GM04503 (cell line): ENCODE results near the gene SLC49A3.
A peak's percentile ranks its signal among the peaks of the same experiment; 100 is the strongest.
"Not testable (repeated sequence)": the region's sequence is repeated elsewhere in the genome, so short reads cannot be mapped to it uniquely, and the experiment has no call there.

Source experiments
- DNase-seq: peaks from one replicate; pipeline ENCODE4 v3.0.0-alpha.2; 2012; ENCODE audit warnings: low read depth

SLC49A3 gene

DNA sequence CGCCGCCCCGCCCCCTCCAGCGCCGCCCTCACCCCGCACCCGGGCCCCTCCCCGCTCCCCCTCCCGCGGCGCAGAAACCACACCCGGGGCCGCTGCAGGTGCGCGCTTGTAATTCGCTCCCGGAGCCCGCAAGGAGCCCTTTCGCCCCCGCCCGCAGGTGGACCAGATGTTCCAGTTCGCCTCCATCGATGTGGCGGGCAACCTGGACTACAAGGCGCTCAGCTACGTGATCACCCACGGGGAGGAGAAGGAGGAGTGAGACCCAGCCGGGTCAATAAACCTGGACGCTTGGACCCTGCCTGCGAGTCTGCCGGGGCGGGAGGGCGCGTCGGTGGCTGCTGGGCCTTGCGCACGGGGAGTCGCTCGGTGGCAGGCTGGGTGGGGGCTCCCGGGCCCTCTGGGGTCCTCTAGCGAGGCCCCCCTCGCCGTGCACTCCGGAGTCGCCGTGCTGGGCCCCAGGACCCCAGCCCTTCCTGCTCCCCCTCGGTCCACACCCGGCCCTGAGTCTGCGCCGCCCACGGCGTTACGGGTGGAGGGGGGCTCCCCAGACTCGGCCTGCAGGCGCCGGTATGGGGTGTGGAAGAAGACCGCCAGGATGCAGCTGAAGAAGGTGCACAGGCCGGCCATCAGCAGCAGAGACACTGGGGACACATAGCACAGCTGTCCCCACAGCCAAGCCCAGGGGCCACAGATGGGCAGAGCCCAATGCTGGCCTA, 7.1 kb downstream of the SLC49A3 start:
- DNase-seq = no peak

DNA sequence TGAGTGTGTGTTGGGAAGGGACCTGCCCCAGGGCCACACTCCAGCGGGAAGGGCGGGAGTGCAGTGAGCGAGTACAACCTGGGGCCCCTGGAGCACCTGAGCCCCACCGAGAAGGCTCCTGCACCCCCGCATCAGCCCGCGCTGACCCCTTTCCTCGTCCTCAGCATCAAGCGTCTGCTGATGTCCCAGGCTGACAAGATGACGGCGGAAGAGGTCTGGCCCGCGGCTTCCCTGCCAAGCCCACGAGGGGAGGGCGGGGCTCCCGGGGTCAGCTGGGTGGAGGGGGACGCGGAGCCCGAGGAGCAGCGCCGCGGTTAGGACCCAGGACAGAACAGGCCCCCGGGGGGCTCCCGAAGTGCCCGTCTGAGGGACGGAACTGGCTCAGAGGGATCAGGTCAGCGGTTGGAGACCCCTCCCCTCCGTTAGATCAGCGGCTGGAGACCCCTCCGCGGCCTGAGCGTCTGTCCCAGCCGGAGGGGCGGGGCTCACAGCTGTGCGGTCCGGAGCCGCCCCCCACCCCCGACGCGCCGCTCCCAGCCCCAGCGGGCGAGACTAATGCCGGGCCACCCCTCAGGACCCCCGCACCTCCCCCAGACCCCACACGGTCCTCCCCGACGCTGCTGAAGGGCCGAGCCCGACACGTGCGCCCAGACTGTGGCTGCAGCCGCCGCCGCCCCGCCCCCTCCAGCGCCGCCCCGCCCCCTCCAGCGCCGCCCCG, 7.9 kb downstream of the SLC49A3 start:
- no peak for DNase-seq

- DNase-seq = no peak
Observed at GRCh38 chr4:680551-680927, 8.4 kb downstream of the SLC49A3 start.

DNA sequence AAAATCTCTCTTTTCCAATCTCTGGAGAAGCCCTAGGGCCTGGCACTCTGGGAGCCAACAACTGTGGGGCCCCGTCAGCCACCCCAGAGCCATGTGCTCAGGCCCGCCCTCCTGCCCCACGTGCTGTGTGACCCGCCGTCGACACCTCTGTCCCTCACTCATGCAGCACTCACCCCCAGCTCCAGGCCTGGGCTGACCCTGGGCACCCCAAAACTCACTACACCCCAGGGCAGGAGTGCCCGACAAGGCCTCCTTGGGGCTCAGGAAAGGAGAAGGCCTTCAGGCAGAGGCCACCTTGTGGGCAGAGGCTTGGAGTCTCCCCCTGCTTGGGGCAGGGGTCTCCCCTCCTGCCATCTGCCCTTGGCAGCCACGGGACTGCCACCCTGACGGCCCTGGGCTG, 8.9 kb downstream of the SLC49A3 start:
- no peak for DNase-seq

- DNase-seq = no peak
Observed at GRCh38 chr4:679629-680028, 9.3 kb downstream of the SLC49A3 start.

GRCh38 chr4:679104-679481, 9.9 kb downstream of the SLC49A3 start:
- DNase-seq = no peak

- DNase-seq = no peak
Observed at GRCh38 chr4:678331-679103, 10.4 kb downstream of the SLC49A3 start.

DNA sequence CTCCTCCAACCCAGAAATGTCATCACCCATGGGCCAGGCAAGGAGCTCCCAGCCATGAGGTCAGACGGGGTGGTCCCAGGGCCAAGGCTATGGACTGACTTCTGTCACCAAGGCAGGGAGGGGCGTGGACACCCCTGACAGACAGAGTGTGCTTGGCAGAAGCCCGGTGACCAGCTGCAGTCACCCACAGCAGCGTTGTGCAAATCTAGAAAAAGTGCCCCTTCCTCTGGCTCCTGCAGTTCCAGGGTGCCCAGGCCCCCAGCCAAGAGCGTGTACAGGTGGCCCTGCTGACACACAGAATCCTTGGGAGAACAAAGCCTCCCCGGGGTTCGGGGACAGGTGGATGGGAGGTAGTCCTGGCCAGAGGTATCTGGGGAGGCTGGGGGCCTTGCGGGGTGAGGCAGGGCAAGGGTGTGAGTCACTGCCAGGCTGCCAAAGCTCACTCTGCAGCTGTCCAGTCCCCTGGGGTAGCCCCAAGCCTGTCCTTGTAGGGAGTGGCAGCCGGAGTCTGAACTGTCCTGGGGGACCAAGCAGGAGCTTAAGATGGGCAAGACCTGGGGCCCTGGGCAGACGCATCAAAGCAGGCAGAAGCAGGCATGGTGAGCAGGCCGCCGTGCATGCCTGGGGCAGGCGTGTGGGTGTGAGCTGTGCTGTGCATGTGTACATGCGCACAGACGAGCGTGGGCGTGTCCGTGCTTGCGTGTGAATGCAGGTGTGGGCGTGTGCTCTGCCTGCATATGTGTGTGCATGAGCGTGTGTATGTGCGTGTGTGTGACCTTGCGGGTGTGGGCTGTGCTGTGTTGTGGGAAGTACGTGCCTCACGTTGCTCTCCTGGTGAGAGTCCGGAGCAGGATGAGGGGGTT, 11.3 kb downstream of the SLC49A3 start:
- no peak for DNase-seq

GRCh38 chr4:676871-677235, 12.1 kb downstream of the SLC49A3 start:
- no peak for DNase-seq

GRCh38 chr4:675980-676870, 12.7 kb downstream of the SLC49A3 start:
- no peak for DNase-seq

GRCh38 chr4:675036-675882, 13.7 kb downstream of the SLC49A3 start:
- DNase-seq = no peak

DNA sequence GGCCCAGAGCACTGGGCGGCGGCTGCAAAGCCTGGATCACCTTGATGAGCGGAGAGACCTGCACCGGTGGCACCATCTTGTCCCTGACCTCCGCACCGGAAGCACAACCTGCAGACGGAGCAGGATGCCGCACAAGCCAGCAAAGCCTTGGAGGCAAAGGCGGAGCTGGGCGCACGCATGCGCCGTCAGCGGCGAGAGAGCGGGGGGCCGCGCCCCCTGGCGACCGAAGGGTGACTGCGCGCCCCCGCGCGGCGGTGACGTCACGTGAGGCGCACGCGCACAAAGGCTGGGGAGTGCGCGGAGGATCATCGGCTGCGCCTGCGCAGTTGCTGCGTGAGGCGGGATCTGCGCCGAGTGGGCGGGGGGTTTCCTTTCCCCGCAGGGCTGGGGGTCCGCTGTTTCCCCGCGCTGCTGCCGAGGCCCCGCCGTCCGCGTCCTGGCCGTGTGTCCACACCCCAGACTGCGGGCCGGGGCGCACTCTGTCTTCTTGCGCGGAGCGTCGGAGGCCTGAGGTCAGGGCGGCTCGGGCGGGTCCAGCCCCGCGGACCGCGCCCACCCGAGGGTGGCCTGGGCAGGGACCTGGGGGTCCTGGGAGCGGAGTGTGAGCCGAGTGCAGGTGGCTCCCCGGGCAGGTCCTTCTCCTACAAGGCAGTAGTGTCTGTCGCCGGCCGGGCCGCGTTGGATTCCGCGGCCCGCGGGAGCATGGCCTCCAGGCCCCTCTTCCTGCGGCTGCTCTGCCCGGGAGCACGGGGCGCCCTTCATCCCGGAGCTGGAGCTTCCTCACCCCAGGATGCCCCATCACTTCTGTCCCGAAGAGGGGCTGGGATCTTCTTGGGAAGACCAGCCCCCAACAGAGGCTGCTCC, 14.5 kb downstream of the SLC49A3 start, which contains the start of the genes ATP5ME and MYL5:
Gene ATP5ME, minus strand, starts transcription at position 105 of the 864 bp plus-strand sequence. Its CDS starts 29 bp downstream, at position 76.
Gene MYL5, plus strand, starts transcription at position 371 of the 864 bp plus-strand sequence. CDS start 3,485 bp downstream, outside the sequence.
- peak; percentile 69 for DNase-seq

DNA sequence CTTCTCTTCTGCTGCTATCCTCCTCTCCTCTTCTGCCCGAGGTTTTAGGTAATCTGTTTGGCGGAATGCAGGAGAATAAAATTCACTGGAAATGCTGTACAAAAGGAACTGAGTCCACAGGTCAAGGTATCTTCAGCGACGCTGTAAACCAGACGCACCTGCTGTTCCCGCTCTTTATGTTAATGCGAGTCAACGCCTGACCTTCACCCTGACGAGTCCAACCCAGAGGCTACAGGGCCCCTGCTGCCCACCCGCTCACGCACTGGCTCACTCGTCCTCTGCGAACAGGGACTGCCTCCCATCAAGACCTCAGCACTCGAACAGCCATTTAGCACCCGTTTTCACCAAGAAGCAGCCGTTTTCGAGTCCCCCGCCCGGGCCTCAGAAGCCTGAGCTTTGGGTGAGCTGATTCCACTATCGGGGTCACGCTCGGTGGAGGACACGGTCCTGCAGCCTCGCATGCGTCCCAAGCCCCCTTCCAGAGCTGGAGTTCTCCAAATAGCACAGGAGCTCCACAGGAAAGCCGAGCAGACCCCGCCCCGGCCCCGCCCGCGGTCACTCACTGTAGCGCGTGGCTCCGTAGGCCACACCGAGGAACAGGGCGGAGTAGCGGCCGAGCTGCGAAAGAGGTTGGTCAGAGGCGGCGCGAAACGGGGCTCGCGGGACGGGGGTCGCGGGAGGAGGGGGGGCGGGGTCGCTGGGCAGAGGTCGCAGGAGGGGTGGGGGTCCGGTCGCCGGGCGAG, 15.4 kb downstream of the SLC49A3 start:
- DNase-seq = no peak

DNA sequence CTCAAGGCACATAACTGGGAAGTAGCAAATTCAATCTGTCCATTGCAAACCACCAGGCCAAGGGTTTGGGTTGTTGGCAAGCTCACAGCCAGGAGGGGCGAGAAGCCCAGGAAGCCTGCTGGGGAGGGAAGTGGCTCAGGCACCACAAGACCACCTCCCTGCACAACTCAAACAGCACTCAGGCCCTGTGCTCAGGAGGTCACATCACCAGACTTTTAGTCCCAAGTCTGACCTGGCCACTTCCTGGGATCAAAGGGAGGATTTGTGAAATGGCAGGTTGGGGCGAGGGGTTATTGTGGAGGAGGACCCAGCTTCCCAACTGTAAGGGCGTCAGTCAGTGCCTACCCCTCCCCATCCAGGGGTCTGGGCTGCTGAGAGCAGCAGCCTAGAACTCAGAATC, 17.2 kb downstream of the SLC49A3 start:
- no peak for DNase-seq

DNA sequence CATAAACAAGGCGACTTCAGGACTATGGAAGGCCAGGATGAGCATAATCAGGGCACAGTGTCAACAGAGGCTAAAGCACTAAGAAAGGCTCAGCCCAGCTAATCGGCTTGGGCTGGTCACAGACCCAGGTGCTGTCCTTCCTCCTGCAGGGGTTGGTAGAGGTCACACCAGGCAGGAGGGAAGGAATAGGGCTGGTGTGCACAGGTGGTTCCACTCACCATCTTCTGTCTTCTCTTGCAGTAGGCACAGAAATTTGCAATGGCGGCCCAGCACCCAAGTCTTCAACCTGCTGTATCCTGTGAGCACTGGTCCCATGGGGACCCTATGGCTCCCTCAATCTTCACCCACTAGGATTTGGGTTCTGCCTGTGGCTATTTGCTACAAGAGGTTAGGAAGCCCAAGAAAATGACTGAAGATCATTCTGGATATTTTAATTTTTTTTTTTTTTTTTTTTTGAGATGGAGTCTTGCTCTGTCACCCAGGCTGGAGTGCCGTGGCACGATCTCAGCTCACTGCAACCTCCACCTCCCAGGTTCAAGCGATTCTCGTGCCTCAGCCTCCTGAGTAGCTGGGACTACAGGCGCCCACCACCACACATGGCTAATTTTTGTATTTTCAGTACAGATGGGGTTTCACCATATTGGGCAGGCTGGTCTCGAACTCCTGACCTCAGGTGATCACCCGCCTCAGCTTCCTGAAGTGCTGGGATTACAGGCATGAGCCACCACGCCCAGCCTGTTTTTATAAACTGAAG, 19.0 kb downstream of the SLC49A3 start:
- not testable (repeated sequence) for DNase-seq

GRCh38 chr4:668219-668618, 20.7 kb downstream of the SLC49A3 start:
- DNase-seq = not testable (repeated sequence)

DNA sequence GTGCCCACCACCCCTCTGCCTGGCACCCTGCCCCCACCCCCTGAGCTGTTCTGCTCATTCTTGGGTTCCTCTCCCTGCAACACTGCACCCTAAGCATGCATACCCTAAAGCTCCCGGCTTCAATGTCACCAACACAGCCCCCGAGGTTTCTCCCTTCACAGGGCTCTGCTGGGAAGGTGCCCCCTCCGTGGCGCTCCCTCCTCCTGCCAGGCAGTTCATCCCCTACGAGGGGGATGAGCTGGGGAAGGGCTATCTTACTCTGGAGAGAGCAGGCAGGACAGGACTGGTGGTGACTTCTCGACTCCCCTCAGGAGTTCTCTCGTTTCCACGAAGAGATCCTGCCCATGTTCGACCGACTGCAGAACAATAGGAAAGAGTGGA, 21.4 kb downstream of the SLC49A3 start:
- no peak for DNase-seq
